Ishikawa (cell line): ENCODE data around the gene PFKFB4.

Source experiments
- CEBPB ChIP-seq: IDR thresholded peaks from 2 replicates; pipeline ENCODE4 v1.6.1; 2012
- CREB1 ChIP-seq: IDR thresholded peaks from 2 replicates; pipeline ENCODE4 v1.6.1; 2012; ENCODE audit warnings: low read depth
- EGR1 ChIP-seq: IDR thresholded peaks from 2 replicates; pipeline ENCODE4 v1.6.1; 2012
- EP300 ChIP-seq: IDR thresholded peaks from 2 replicates; pipeline ENCODE4 v1.6.1; 2012; ENCODE audit warnings: borderline replicate concordance
- FOXM1 ChIP-seq: IDR thresholded peaks from 2 replicates; pipeline ENCODE4 v1.6.1; 2012; ENCODE audit warnings: low read depth, borderline replicate concordance
- NFIC ChIP-seq: IDR thresholded peaks from 2 replicates; pipeline ENCODE4 v1.6.1; 2012
- RAD21 ChIP-seq: IDR thresholded peaks from 2 replicates; pipeline ENCODE4 v1.6.1; 2012; ENCODE audit warnings: low read depth
- TAF1 ChIP-seq: IDR thresholded peaks from 2 replicates; pipeline ENCODE4 v1.6.1; 2012; ENCODE audit warnings: low read depth, mild to moderate bottlenecking
- TCF12 ChIP-seq: IDR thresholded peaks from 2 replicates; pipeline ENCODE4 v1.6.1; 2012; ENCODE audit warnings: low read depth
- TEAD4 ChIP-seq: IDR thresholded peaks from 2 replicates; pipeline ENCODE4 v1.6.1; 2012
- YY1 ChIP-seq: IDR thresholded peaks from 2 replicates; pipeline ENCODE4 v1.6.1; 2012; ENCODE audit warnings: low read depth
- ZBTB7A ChIP-seq: IDR thresholded peaks from 2 replicates; pipeline ENCODE4 v1.6.1; 2012; ENCODE audit warnings: low read depth
- TF ChIP-seq, protein P1 (sequence below): IDR thresholded peaks from 2 replicates; pipeline ENCODE4 v1.6.1; 2012
- TF ChIP-seq, protein P2 (sequence below): IDR thresholded peaks from 2 replicates; pipeline ENCODE4 v1.6.1; 2012; ENCODE audit warnings: low read depth, mild to moderate bottlenecking
- TF ChIP-seq, protein P3 (sequence below): IDR thresholded peaks from 2 replicates; pipeline ENCODE4 v1.6.1; 2012

The PFKFB4 gene

DNA sequence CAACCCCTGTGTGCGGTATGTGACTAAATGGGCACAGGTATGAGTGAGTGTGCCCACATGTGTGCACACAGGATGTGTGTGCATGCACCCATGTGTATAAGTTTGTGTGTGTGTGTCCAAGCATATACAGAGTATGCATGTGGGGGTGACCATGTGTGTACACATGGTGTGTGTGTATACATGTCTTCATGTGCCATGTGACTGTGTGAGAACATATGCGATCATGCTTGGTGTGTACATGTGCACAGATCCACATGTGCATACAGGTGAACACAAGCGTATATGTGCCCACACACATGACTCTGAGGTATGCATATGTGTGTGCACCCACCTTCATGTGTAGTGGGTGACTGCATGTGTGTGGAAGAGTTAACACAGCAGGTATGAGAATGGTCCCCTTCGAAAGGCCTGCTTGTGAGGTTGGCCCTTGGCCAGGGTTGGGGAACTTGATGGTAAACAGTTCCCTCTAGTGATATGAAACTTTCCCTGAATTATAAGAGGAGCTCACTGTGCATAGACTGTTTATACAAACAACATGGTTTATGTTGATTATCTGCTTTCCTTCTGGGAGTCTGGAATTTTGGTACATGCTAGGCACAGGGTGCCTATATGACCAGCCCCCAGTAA lies 10.3 kb downstream of the PFKFB4 start:
- peak; percentile 24; the same call in 1 of the 2 replicates for TF ChIP-seq NFIC
- TF ChIP-seq, protein P1, sequence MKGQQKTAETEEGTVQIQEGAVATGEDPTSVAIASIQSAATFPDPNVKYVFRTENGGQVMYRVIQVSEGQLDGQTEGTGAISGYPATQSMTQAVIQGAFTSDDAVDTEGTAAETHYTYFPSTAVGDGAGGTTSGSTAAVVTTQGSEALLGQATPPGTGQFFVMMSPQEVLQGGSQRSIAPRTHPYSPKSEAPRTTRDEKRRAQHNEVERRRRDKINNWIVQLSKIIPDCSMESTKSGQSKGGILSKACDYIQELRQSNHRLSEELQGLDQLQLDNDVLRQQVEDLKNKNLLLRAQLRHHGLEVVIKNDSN = no peak

DNA sequence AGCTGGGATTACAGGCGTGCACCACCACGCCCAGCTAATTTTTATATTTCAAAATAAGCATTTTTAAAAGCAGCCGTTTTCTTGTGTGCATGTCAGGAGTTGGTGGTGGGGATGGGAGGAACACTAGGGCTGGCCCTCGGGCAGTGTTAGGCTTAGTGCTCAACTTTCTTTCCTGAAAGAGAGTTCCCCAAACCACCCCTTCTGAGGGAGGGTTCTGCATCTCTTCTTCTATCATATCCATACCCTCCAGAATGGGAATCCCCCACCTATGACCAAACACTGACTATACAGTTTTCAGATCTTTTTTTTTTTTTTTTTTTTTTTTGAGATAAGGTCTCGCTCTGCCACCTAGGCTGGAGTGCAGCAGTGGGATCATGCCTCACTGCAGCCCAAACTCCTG lies 12.5 kb downstream of the PFKFB4 start:
- TF ChIP-seq TEAD4 = no peak
- no peak for TF ChIP-seq CEBPB
- no peak for TF ChIP-seq EGR1
- no peak for TF ChIP-seq CREB1
- no peak for TF ChIP-seq TAF1
- TF ChIP-seq RAD21 = no peak
- no peak for TF ChIP-seq ZBTB7A
- TF ChIP-seq FOXM1 = no peak
- TF ChIP-seq NFIC = no peak
- TF ChIP-seq, protein P2, sequence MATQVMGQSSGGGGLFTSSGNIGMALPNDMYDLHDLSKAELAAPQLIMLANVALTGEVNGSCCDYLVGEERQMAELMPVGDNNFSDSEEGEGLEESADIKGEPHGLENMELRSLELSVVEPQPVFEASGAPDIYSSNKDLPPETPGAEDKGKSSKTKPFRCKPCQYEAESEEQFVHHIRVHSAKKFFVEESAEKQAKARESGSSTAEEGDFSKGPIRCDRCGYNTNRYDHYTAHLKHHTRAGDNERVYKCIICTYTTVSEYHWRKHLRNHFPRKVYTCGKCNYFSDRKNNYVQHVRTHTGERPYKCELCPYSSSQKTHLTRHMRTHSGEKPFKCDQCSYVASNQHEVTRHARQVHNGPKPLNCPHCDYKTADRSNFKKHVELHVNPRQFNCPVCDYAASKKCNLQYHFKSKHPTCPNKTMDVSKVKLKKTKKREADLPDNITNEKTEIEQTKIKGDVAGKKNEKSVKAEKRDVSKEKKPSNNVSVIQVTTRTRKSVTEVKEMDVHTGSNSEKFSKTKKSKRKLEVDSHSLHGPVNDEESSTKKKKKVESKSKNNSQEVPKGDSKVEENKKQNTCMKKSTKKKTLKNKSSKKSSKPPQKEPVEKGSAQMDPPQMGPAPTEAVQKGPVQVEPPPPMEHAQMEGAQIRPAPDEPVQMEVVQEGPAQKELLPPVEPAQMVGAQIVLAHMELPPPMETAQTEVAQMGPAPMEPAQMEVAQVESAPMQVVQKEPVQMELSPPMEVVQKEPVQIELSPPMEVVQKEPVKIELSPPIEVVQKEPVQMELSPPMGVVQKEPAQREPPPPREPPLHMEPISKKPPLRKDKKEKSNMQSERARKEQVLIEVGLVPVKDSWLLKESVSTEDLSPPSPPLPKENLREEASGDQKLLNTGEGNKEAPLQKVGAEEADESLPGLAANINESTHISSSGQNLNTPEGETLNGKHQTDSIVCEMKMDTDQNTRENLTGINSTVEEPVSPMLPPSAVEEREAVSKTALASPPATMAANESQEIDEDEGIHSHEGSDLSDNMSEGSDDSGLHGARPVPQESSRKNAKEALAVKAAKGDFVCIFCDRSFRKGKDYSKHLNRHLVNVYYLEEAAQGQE = no peak
- TF ChIP-seq, protein P1 = no peak
- TF ChIP-seq, protein P3, sequence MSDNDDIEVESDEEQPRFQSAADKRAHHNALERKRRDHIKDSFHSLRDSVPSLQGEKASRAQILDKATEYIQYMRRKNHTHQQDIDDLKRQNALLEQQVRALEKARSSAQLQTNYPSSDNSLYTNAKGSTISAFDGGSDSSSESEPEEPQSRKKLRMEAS = no peak
- TF ChIP-seq YY1 = no peak
- no peak for TF ChIP-seq TCF12
- no peak for TF ChIP-seq EP300

DNA sequence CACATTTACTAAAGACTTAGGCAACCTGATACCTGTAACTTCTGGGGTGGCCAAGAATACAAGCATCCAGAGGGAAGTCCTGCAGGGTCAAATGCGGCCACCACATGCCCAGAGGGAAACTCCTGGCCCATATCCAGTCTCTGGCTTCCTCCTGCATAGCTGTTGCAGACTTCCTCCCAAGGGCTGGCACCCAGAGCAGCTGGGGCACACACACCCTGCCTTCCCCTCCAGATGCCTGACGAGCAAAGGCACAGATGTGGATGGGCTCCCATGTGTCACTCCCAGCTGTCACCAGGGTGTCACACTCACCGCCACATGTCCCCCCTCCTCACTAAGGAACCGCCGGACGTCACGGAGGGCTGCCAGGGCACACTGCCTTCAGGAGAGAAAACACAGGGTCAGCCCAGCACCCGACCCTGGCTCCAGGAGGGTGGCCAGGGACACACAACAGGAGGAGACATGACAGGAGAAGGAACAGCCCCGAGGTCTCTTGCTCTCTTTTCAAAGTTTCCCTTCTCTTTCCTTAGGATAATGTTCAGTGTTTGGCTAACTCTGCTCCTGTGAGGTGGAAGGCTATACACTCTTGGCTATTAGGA lies 13.2 kb downstream of the PFKFB4 start:
- TF ChIP-seq ZBTB7A = no peak
- 0 out of 2 replicates have a peak, but pooled peaks have one; percentile 20 for TF ChIP-seq NFIC
- TF ChIP-seq CREB1 = no peak
- TF ChIP-seq TAF1 = no peak
- TF ChIP-seq FOXM1 = no peak
- no peak for TF ChIP-seq TCF12
- TF ChIP-seq EGR1 = no peak
- no peak for TF ChIP-seq RAD21

DNA sequence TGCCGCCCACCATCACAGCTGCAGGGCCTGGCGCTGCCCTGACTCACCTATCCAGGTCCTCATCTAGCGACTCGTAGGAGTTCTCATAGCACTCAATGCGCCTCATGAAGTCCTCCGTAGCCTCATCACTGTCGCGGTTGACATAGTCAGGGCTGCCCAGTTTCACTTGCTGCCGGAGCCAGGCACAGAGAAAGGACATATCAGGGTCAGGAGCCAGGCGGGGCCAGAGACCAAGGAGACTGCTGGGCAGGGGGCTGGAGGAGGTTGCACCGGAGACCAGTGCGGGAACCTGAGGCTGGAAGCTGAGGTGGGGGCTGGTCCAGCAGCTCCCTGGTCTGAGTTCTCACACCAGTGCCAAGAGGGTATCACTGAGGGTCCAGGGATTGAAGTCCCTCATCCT lies 18.2 kb downstream of the PFKFB4 start:
- TF ChIP-seq TAF1 (no peak), NFIC (no peak), FOXM1 (no peak), RAD21 (no peak), CEBPB (no peak), EGR1 (no peak), CREB1 (no peak), TEAD4 (no peak), TCF12 (no peak), YY1 (no peak), EP300 (no peak), ZBTB7A (no peak)
- TF ChIP-seq, protein P2 = no peak
- TF ChIP-seq, protein P3 = no peak

DNA sequence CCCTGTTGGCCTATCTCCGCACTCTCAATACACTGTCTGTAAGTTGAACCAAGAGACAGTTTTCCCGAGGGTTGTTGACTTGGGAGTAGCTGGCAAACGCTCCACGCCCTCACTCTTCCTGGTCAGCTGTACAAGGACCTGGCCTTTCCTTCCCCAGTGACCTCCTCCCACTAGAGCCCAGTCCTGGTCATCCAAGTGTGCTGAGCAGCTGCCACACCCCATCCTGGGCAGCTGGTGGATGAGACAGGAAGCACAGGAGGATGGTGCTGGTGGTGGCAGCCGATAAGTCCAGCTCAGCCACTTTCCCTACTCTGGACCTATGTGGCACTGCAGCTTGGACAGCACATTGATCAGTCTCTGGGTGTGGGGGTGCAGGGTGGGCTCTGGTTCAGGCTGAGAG lies 19.8 kb downstream of the PFKFB4 start:
- TF ChIP-seq CREB1 = no peak
- TF ChIP-seq EP300 = no peak
- TF ChIP-seq TAF1 = no peak
- no peak for TF ChIP-seq EGR1
- TF ChIP-seq TCF12 = no peak
- no peak for TF ChIP-seq RAD21
- TF ChIP-seq ZBTB7A = no peak

DNA sequence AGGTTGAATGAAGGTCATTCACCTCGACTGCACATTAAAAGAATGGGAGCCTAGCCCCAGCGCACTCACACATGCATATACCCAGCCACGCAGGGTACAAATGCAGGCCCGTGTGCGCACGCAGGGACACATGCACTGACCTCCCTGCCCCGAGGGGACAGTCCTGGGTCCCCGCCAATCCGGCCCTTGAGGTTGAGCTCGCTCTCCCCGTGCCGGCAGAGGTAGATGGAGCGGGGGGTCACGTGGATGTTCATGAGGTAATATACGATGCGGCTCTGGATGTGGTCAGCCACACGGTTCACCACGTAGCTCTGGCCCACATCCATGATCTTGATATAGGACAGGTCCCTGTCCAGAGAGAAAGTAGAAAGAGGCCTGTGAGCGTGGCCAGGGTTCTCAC lies 20.5 kb downstream of the PFKFB4 start:
- TF ChIP-seq FOXM1 (no peak), ZBTB7A (no peak), EP300 (no peak), TCF12 (no peak), EGR1 (no peak), TAF1 (no peak), TEAD4 (no peak)
- TF ChIP-seq, protein P2 = no peak
- TF ChIP-seq, protein P1 = no peak
